Measurements from ENCODE around the gene CCIN. TPM values are rescaled to one million over a fixed set of nuclear protein-coding genes. Genes with fewer than 3 reads are reported as not detected.
"Not testable (repeated sequence)": the region's sequence is repeated elsewhere in the genome, so short reads cannot be mapped to it uniquely, and the experiment has no call there.

The CCIN gene
- total and polyA plus RNA-seq, 7 donors, result 0.03 to 0.04 TPM; not detected in 5

DNA sequence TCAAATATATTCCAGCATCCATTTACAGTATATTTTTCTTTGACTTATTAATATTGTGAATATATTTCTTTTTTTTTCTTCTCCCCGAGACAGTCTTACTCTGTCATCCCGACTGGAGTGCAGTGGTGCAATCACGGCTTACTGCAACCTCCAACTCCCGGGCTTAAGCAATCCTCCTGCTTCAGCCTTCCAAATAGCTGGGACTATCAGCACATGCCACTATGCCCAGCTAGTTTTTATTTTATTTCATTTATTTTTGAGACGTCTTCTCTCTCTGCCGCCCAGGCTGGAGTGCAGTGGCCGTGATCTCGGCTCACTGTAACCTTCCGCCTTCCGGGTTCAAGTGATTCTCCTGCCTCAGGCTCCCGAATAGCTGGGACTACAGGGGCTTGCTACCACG lies 40.0 kb upstream of the CCIN start:
- intact Hi-C loops (cut with DNase I), result loop anchor here in 1 of 2 donors (10.0 kb wide), 1 partner anchor 64 kb away; no protein-coding TSS in a partner anchor
- no peaks in the 10 kb centered on the region for H3K9me3 ChIP-seq
- no peak for DNase-seq
- no peaks in the 10 kb centered on the region for H3K36me3 ChIP-seq (ENCODE audit: insufficient read depth in 1 of 2, low read depth in 1 of 2)
- ATAC-seq, result no peak
- no peaks in the 10 kb centered on the region for H3K4me1 ChIP-seq
- 89 to 92% (median 91%) methylated on average over 12 of the region's 12 CpGs for WGBS, 3 donors
- no peaks in the 10 kb centered on the region for H3K27me3 ChIP-seq (ENCODE audit: insufficient read depth in 3 of 3, low read length in 2 of 3)
- TF ChIP-seq, protein P1, sequence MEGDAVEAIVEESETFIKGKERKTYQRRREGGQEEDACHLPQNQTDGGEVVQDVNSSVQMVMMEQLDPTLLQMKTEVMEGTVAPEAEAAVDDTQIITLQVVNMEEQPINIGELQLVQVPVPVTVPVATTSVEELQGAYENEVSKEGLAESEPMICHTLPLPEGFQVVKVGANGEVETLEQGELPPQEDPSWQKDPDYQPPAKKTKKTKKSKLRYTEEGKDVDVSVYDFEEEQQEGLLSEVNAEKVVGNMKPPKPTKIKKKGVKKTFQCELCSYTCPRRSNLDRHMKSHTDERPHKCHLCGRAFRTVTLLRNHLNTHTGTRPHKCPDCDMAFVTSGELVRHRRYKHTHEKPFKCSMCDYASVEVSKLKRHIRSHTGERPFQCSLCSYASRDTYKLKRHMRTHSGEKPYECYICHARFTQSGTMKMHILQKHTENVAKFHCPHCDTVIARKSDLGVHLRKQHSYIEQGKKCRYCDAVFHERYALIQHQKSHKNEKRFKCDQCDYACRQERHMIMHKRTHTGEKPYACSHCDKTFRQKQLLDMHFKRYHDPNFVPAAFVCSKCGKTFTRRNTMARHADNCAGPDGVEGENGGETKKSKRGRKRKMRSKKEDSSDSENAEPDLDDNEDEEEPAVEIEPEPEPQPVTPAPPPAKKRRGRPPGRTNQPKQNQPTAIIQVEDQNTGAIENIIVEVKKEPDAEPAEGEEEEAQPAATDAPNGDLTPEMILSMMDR (IDR thresholded peaks at IDR 0.05), result no peak
- no peak overlapping the region for H3K27ac ChIP-seq
- H3K4me3 ChIP-seq, result no peak overlapping the region

DNA sequence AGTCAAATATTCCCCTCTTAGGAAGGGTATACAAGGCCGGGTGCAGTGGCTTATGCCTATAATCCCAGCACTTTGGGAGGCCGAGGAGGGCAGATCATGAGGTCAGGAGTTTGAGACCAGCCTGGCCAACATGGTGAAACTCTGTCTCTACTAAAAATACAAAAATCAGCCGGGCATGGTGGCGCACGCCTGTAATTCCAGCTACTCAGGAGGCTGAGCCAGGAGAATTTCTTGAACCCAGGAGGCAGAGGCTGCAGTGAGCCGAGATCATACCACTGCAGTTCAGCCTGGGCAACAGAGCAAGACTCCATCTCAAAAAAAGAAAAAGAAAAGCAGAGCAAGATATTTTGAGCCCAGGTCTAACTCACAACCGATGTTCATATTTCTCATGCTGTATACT lies 37.5 kb upstream of the CCIN start:
- H3K9me3 ChIP-seq; H3K36me3 ChIP-seq (ENCODE audit: insufficient read depth in 1 of 2, low read depth in 1 of 2); intact Hi-C loops (cut with DNase I); H3K27ac ChIP-seq; ATAC-seq; DNase-seq; H3K4me1 ChIP-seq; H3K4me3 ChIP-seq: not testable (repeated sequence)
- H3K27me3 ChIP-seq (ENCODE audit: insufficient read depth in 3 of 3, low read length in 2 of 3), result peaks cover 0 to 14% (median 0%) of the 10 kb centered on the region in 3 donors
- WGBS, 3 donors, result 88 to 89% (median 88%) methylated on average over 7 of the region's 7 CpGs

DNA sequence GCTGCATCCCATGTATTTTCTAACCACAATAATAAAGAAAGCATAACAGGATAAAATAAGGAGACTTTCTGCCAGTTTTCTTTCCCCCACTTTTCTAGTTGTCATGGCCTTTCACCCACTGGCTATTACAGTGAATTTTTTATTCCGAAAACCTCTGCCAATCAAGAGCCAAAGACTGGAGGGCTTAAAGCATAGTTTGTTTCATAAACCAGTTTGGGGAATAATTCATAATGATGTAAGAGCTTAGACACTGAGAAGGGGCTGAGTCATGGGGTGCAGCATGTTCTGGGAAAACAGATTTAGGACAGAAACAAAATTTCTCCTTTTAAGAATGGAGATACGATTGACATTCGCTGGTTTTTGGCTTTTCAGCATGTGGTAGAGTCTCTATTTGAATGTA lies 37.1 kb upstream of the CCIN start:
- no peaks in the 10 kb centered on the region for H3K36me3 ChIP-seq (ENCODE audit: insufficient read depth in 1 of 2, low read depth in 1 of 2)
- H3K4me3 ChIP-seq, result no peak overlapping the region
- DNase-seq, result no peak
- WGBS, 3 donors, result 62 to 67% (median 62%) methylated on average over 3 of the region's 3 CpGs
- TF ChIP-seq, protein P1 (IDR thresholded peaks at IDR 0.05), result no peak
- H3K4me1 ChIP-seq, result peaks cover 3% of the 10 kb centered on the region
- ATAC-seq, result no peak
- intact Hi-C loops (cut with DNase I), result no loop called here
- peaks cover 0 to 18% (median 0%) of the 10 kb centered on the region in 3 donors for H3K27me3 ChIP-seq (ENCODE audit: insufficient read depth in 3 of 3, low read length in 2 of 3)
- no peaks in the 10 kb centered on the region for H3K9me3 ChIP-seq
- H3K27ac ChIP-seq, result no peak overlapping the region

DNA sequence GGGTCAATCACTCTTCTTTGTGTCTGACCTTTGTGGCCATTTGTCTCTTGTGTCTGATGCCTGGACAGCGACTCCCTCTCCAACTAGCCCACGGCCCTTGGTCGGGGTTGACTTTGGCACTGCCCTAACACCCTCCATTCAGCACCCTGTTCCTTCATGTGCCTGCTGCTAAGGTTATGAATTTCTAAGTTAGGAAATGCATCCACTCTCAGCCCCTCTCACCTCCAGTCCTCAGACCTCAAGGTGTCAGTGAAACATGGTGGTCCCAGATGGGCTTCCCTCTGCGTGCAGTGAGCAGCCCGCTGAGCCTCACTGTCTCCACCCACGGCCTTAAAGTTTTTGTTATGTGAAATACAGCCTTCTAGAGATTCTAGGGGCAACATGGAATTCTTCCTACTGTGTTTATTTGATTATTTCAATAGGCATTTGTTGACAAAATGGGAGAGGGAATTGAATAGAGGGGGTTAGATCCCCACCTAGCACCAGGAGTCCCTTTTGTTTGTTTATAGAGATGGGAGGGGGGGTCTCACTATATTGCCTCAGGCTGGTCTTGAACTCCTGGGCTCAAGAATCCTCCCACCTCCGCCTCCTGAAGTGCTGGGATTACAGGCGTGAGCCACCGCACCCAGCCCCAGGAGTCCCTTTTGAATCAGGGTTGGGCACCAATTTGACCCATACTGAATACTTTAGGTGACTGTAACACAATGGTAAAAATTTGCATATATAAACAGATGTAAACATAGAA lies 34.3 kb upstream of the CCIN start:
- peaks cover 8% of the 10 kb centered on the region for H3K4me1 ChIP-seq
- DNase-seq, result no peak
- no peak overlapping the region for H3K27ac ChIP-seq
- no peaks in the 10 kb centered on the region for H3K36me3 ChIP-seq (ENCODE audit: insufficient read depth in 1 of 2, low read depth in 1 of 2)
- intact Hi-C loops (cut with DNase I), result loop anchor here in 1 of 2 donors (5.0 kb wide), 1 partner anchor 122 kb away; the partner anchor contains the start of gene GNE
- TF ChIP-seq, protein P1 (IDR thresholded peaks at IDR 0.05), result no peak
- ATAC-seq, result no peak
- no peaks in the 10 kb centered on the region for H3K9me3 ChIP-seq
- H3K4me3 ChIP-seq, result no peak overlapping the region
- WGBS, 3 donors, result 90 to 92% (median 90%) methylated on average over 9 of the region's 9 CpGs
- H3K27me3 ChIP-seq (ENCODE audit: insufficient read depth in 3 of 3, low read length in 2 of 3), result peaks cover 0 to 34% (median 0%) of the 10 kb centered on the region in 3 donors

DNA sequence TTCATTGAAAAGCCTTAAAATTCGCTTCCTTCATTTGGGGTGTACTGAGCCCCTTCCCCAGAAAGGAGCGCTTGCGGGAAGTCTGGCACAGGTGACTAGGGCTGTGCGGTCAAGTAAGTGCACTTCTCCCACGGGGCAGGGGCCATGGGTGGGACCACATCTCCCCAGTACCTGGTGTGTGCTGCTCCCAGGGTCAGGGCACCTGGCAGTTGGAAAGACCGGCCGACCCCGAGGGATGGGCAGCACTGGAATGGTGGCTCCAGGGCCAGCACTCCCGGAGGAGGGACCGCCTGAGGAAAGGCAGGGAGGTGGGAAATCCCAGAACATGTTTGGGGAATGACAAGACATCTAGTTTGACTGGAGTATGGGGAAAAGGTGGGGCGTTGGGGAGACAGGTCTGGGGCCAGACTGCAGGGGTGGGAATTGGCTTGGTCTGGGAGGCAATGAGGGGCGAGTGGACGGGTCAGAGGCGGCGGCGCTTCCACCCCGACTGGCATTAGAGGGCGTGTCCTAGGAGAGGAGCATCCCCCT lies 33.4 kb upstream of the CCIN start:
- Histone ChIP-seq H3K9me3 (no peaks in the 10 kb centered on the region), H3K36me3 (ENCODE audit: insufficient read depth in 1 of 2, low read depth in 1 of 2) (no peaks in the 10 kb centered on the region), H3K27ac (no peak overlapping the region), H3K4me3 (peak overlapping the region; percentile 84), H3K4me1 (peaks cover 8% of the 10 kb centered on the region), H3K27me3 (ENCODE audit: insufficient read depth in 3 of 3, low read length in 2 of 3) (peaks cover 0 to 34% (median 0%) of the 10 kb centered on the region in 3 donors)
- ATAC-seq (peak in 1 of 4 donors; percentile 27), DNase-seq (no peak)
- intact Hi-C loops (cut with DNase I), result loop anchor here in 1 of 2 donors (5.0 kb wide), 1 partner anchor 121 kb away; the partner anchor contains the start of gene GNE
- 20 to 32% (median 28%) methylated on average over 11 to 18 of the region's 18 CpGs for WGBS, 3 donors
- TF ChIP-seq, protein P1 (IDR thresholded peaks at IDR 0.05), result no peak
